Heart left ventricle (tissue), 16 donors: ENCODE measurements around the gene GPX3. TPM values are rescaled to one million over a fixed set of nuclear protein-coding genes. Genes with fewer than 3 reads are reported as not detected.
A peak's percentile ranks its signal among the peaks of the same experiment; 100 is the strongest.

ENCODE experiments used
- ATAC-seq, 4 donors: fragments of 200-7000 bp; cut with Tn5 transposase; one replicate each; pipeline ENCODE4 v1.9.1; 2020 to 2022; ENCODE audit warnings: moderate library complexity in 4 of 4, mild to moderate bottlenecking in 3 of 4, moderate number of reproducible peaks in 1 of 4
- DNase-seq, 5 donors: peaks; one replicate each; pipeline ENCODE4 v3.0.0-alpha.2; 2020
- H3K27ac ChIP-seq, 12 donors: fragments of 200-600 bp; sonication (generic) in 4 of 12; one replicate each; pipeline versions ENCODE4 v1.5.0 to v1.8.0; 2016 to 2022; ENCODE audit warnings: mild to moderate bottlenecking in 2 of 12
- H3K27me3 ChIP-seq, 9 donors: fragments of 200-600 bp; sonication (generic) in 2 of 9; one replicate each; pipeline versions ENCODE4 v1.5.1 to v1.8.0; 2016 to 2022; ENCODE audit warnings: mild to moderate bottlenecking in 3 of 9
- H3K36me3 ChIP-seq, 9 donors: fragments of 200-600 bp; sonication (generic) in 2 of 9; one replicate each; pipeline versions ENCODE4 v1.5.0 to v1.8.0; 2018 to 2022; ENCODE audit warnings: mild to moderate bottlenecking in 2 of 9
- H3K4me1 ChIP-seq, 12 donors: fragments of 200-600 bp; sonication (generic) in 4 of 12; one replicate each; pipeline versions ENCODE4 v1.5.0 to v1.8.0; 2016 to 2022; ENCODE audit warnings: mild to moderate bottlenecking in 3 of 12
- H3K4me3 ChIP-seq, 12 donors: fragments of 200-600 bp; sonication (generic) in 4 of 12; one replicate each; pipeline versions ENCODE4 v1.5.0 to v1.8.0; 2017 to 2022; ENCODE audit warnings: mild to moderate bottlenecking in 9 of 12, moderate library complexity in 4 of 12
- H3K9me3 ChIP-seq, 12 donors: fragments of 200-600 bp; sonication (generic) in 4 of 12; one replicate each; pipeline versions ENCODE4 v1.5.0 to v1.8.0; 2016 to 2022; ENCODE audit warnings: mild to moderate bottlenecking in 1 of 12
- CTCF ChIP-seq, 12 donors: fragments of 200-600 bp; sonication (generic) in 4 of 12; IDR thresholded peaks; one replicate each; pipeline versions ENCODE4 v1.5.0 to v1.8.0; 2018 to 2022; ENCODE audit warnings: antibody characterized with exemption in 12 of 12, mild to moderate bottlenecking in 5 of 12
- POLR2A ChIP-seq, 2 donors: fragments of 450-650 bp; IDR thresholded peaks; one replicate each; pipeline ENCODE4 v1.6.1; 2017; ENCODE audit warnings: antibody characterized with exemption in 2 of 2, mild to moderate bottlenecking in 2 of 2, moderate library complexity in 2 of 2
- WGBS, 4 donors: extraction: QIAGEN DNeasy Blood & Tissue Kit in 2 of 4; methylation state at CpG; one replicate each; pipeline versions ENCODE4 v1.1.5 to v1.1.7; 2013 to 2018; 5-methylcytosine and 5-hydroxymethylcytosine counted together
- intact Hi-C, 10 donors: fragments of 100-400 bp; cut with DNase I; formaldehyde crosslinking; loops; one replicate each; pipeline versions ENCODE4 v1.11.1 to v1.14.2; 2022
- polyA plus RNA-seq, 2 donors: library from polyadenylated mRNA; stranded (reverse); fragments of 200-250 nt; gene quantifications; one replicate each; pipeline ENCODE4 v1.2.3, GENCODE V29; 2013
- total RNA-seq, 9 donors: library from RNA; depleted of rRNA in 2 of 9; stranded (reverse); fragments of >200 nt in 2 of 9; fragmentation: NEBNext Ultra II Directional in 3 of 9; extraction: Animal tissue kit (Norgen Biotek cat#: 25700) in 3 of 9; gene quantifications; one replicate each; pipeline versions ENCODE4 v1.1.0 to v1.2.4, GENCODE V29; 2016 to 2023
- donor health status: ischemic (EF 13 %, LVEDD 7.1; RV severe dilation, severe dysfunction).
- donor health status: healthy with polysubstance abuse.
- donor health status: DM: no; HTN: yes; CAD: no.
- donor health status: DM: no; HTN: no; CAD: no.
- donor health status: ischemic (EF 25% LVEDD 6.9; RV normal size, moderate dysfunction).
- donor health status: ischemic (EF 25% LVEDD 5.7; RV mildly dilated, moderate dysfunction).
- donor health status: healthy.
- donor health status: DM: yes; HTN: yes; CAD: no.
- donor health status: ischemic (EF 35%, LVEDD 5.7; RV mildly dilated, moderate dysfunction).
- donor health status: nonischemic (EF 11% LVEDD 7.7; RV severe dilation, severe dysfunction).
- donor health status: DM: yes; HTN: yes; CAD: no.
- donor health status: PGD.
- donor health status: ischemic (EF 29% LVEDD 5.4; RV normal size, mild dysfunction).
- donor health status: nonischemic (EF 23%, LVEDD 6.1; RV moderate dilation, normal function).

The GPX3 gene
- total and polyA plus RNA-seq, 11 donors: 416 to 1,563 (median 819) TPM

- Histone ChIP-seq H3K9me3 (no peaks in the 10 kb centered on the region), H3K4me1 (peaks cover 2 to 67% (median 46%) of the 10 kb centered on the region in 12 donors), H3K36me3 (peaks cover 0 to 94% (median 84%) of the 10 kb centered on the region in 9 donors), H3K27ac (peak overlapping the region in 11 of 12 donors; percentile 18 to 72 (median 50)), H3K4me3 (no peak overlapping the region), H3K27me3 (no peaks in the 10 kb centered on the region)
- intact Hi-C loops: loop anchor here in 1 of 10 donors (10.0 kb wide), 1 partner anchor 235 kb away; no protein-coding TSS in a partner anchor
- 93 to 97% (median 95%) methylated on average over 9 of the region's 9 CpGs for WGBS, 4 donors
- ATAC-seq: no peak
- DNase-seq: no peak
- TF ChIP-seq CTCF (IDR thresholded peaks at IDR 0.05) (no peak), POLR2A (IDR thresholded peaks at IDR 0.05) (no peak)
Measured at GRCh38 chr5:151029179-151030055, 9.0 kb downstream of the GPX3 start.

GRCh38 chr5:151030056-151030336 lies 9.6 kb downstream of the GPX3 start:
- H3K9me3 ChIP-seq: no peaks in the 10 kb centered on the region
- DNase-seq: no peak
- ATAC-seq: peak in 2 of 4 donors; percentile 1 to 4
- H3K36me3 ChIP-seq: peaks cover 0 to 95% (median 89%) of the 10 kb centered on the region in 9 donors
- 90 to 100% (median 94%) methylated on average over 3 to 5 of the region's 5 CpGs for WGBS, 4 donors
- intact Hi-C loops: loop anchor here in 1 of 10 donors (10.0 kb wide), 1 partner anchor 235 kb away; no protein-coding TSS in a partner anchor
- peaks cover 0 to 61% (median 40%) of the 10 kb centered on the region in 12 donors for H3K4me1 ChIP-seq
- no peak for TF ChIP-seq POLR2A (IDR thresholded peaks at IDR 0.05)
- TF ChIP-seq CTCF (IDR thresholded peaks at IDR 0.05): no peak
- no peaks in the 10 kb centered on the region for H3K27me3 ChIP-seq
- H3K4me3 ChIP-seq: no peak overlapping the region
- H3K27ac ChIP-seq: peak overlapping the region in 11 of 12 donors; percentile 18 to 72 (median 50)

GRCh38 chr5:151030379-151030778 lies 10.0 kb downstream of the GPX3 start:
- Histone ChIP-seq H3K9me3 (no peaks in the 10 kb centered on the region), H3K4me1 (peaks cover 0 to 57% (median 36%) of the 10 kb centered on the region in 12 donors), H3K36me3 (peaks cover 0 to 95% (median 90%) of the 10 kb centered on the region in 9 donors), H3K4me3 (no peak overlapping the region), H3K27ac (peak overlapping the region in 11 of 12 donors; percentile 18 to 72 (median 50)), H3K27me3 (no peaks in the 10 kb centered on the region)
- ATAC-seq (peak; percentile 51 to 85 (median 65)), DNase-seq (peak in 4 of 5 donors; percentile 39 to 81 (median 55))
- intact Hi-C loops: loop anchor here in 1 of 10 donors (10.0 kb wide), 1 partner anchor 236 kb away; no protein-coding TSS in a partner anchor
- 47 to 60% (median 53%) methylated on average over 4 of the region's 4 CpGs for WGBS, 4 donors
- no peak for TF ChIP-seq POLR2A (IDR thresholded peaks at IDR 0.05)
- no peak for TF ChIP-seq CTCF (IDR thresholded peaks at IDR 0.05)

GRCh38 chr5:151031554-151031953 lies 11.2 kb downstream of the GPX3 start:
- Histone ChIP-seq H3K27me3 (no peaks in the 10 kb centered on the region), H3K4me3 (no peak overlapping the region), H3K27ac (peak overlapping the region in 1 of 12 donors; percentile 67), H3K4me1 (peaks cover 0 to 45% (median 24%) of the 10 kb centered on the region in 12 donors), H3K36me3 (peaks cover 0 to 96% (median 93%) of the 10 kb centered on the region in 9 donors), H3K9me3 (no peaks in the 10 kb centered on the region)
- ATAC-seq: no peak
- TF ChIP-seq CTCF (IDR thresholded peaks at IDR 0.05) (no peak), POLR2A (IDR thresholded peaks at IDR 0.05) (no peak)
- intact Hi-C loops: loop anchor here in 1 of 10 donors (10.0 kb wide), 1 partner anchor 237 kb away; no protein-coding TSS in a partner anchor
- DNase-seq: peak in 1 of 5 donors; percentile 18
- WGBS, 4 donors: 95 to 98% (median 97%) methylated on average over 11 of the region's 11 CpGs
